Activated B cell treated with CpG ODN at 0.5 μM for 24 hours (primary cell): ENCODE measurements around the gene SIAH3. TPM values are rescaled to one million over a fixed set of nuclear protein-coding genes. Genes with fewer than 3 reads are reported as not detected.

Experiments
- ATAC-seq: fragments of 200-7000 bp; cut with Tn5 transposase; one replicate; pipeline ENCODE4 v1.10.0; 2021; ENCODE audit warnings: low read depth, mild to moderate bottlenecking, moderate library complexity
- CTCF ChIA-PET: fragments of 350-600 bp; sonication (Branson Sonifier 250); formaldehyde crosslinking; loops from one replicate; lab custom pipeline; 2021; ENCODE audit warnings: antibody characterized with exemption; lab: Charles Lee
- POLR2A ChIA-PET: fragments of 350-600 bp; sonication (Branson Sonifier 250); formaldehyde crosslinking; loops from one replicate; lab custom pipeline; 2021; ENCODE audit warnings: antibody characterized with exemption; lab: Charles Lee
- DNase-seq: peaks from one replicate; pipeline ENCODE4 v3.0.0; 2022
- H3K27ac Mint-ChIP-seq: one replicate; pipeline ENCODE4 v1.8.0; 2020; ENCODE audit warnings: mixed read lengths
- H3K27me3 Mint-ChIP-seq: one replicate; pipeline ENCODE4 v1.8.0; 2021; ENCODE audit warnings: mixed read lengths
- H3K36me3 Mint-ChIP-seq: one replicate; pipeline ENCODE4 v1.8.0; 2021; ENCODE audit warnings: low read depth, mixed read lengths
- H3K4me1 Mint-ChIP-seq: one replicate; pipeline ENCODE4 v1.8.0; 2021; ENCODE audit warnings: mixed read lengths
- H3K4me3 Mint-ChIP-seq: one replicate; pipeline ENCODE4 v1.8.0; 2020; ENCODE audit warnings: mild to moderate bottlenecking, mixed read lengths
- H3K9me3 Mint-ChIP-seq: one replicate; pipeline ENCODE4 v1.8.0; 2020; ENCODE audit warnings: mixed read lengths
- intact Hi-C: fragments of 100-400 bp; cut with micrococcal nuclease; formaldehyde crosslinking; loops from one replicate; pipeline ENCODE4 v1.15.1; 2024
- total RNA-seq: library from RNA; stranded (reverse); gene quantifications from 2 replicates; pipeline ENCODE4 v1.2.3, GENCODE V29; 2022
- TF ChIP-seq, protein P1 (sequence below): fragments of 200-600 bp; IDR thresholded peaks from one replicate; pipeline ENCODE4 v1.8.0; 2022; ENCODE audit warnings: antibody characterized with exemption, mild to moderate bottlenecking

SIAH3 gene
- total RNA-seq, 1 donor from 2014 or later = not detected

DNA sequence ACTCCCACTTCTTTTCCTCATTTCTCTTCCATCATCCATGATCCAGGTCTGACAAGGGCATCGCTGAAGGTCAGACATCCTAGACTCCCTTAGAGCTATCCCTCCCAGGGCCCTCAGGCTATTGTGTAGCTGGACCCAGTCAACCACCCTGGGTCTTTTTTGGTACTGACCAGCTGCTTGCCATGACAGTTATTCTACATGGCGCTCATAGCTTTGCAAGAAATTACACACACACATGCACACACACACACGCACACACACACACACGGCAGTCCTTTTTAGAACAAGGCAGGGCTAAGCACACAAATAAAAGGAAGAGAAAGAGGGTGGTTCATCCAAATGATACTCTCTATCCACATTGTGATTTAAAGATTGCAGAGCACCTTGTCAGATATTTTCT lies 18.3 kb downstream of the SIAH3 start:
- Mint-ChIP-seq H3K4me1 (no peaks in the 10 kb centered on the region), H3K36me3 (no peaks in the 10 kb centered on the region), H3K4me3 (no peak overlapping the region), H3K27me3 (peaks cover 9% of the 10 kb centered on the region), H3K27ac (no peak overlapping the region), H3K9me3 (no peaks in the 10 kb centered on the region)
- ChIA-PET CTCF (no interaction called here), POLR2A (no interaction called here)
- ATAC-seq = no peak
- DNase-seq = no peak
- TF ChIP-seq, protein P1, sequence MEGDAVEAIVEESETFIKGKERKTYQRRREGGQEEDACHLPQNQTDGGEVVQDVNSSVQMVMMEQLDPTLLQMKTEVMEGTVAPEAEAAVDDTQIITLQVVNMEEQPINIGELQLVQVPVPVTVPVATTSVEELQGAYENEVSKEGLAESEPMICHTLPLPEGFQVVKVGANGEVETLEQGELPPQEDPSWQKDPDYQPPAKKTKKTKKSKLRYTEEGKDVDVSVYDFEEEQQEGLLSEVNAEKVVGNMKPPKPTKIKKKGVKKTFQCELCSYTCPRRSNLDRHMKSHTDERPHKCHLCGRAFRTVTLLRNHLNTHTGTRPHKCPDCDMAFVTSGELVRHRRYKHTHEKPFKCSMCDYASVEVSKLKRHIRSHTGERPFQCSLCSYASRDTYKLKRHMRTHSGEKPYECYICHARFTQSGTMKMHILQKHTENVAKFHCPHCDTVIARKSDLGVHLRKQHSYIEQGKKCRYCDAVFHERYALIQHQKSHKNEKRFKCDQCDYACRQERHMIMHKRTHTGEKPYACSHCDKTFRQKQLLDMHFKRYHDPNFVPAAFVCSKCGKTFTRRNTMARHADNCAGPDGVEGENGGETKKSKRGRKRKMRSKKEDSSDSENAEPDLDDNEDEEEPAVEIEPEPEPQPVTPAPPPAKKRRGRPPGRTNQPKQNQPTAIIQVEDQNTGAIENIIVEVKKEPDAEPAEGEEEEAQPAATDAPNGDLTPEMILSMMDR = no peak
- intact Hi-C loops = no loop called here

DNA sequence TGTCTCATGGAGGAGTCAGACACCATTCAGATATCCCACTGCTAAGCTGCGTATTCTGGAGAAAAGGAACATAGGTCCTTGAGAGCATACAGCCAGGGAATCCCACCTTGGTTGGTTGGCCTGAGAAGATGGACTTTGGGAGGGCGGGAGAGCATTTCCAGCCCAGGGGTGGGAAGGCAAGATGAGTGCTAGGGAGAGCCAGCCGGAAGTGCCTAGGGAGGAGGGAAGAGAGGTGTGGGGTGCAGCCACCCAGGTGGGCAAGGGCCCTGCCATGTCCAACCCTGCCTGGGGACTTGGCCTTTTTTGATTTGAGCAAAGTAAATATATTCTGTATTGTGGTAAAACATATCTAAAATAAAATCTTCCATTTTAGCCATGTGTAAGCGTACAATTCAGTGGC lies 19.7 kb downstream of the SIAH3 start:
- intact Hi-C loops = no loop called here
- H3K4me3 Mint-ChIP-seq = no peak overlapping the region
- H3K4me1 Mint-ChIP-seq = no peaks in the 10 kb centered on the region
- CTCF ChIA-PET = no interaction called here
- TF ChIP-seq, protein P1 = no peak
- ATAC-seq (no peak), DNase-seq (no peak)
- H3K36me3 Mint-ChIP-seq = no peaks in the 10 kb centered on the region
- H3K27ac Mint-ChIP-seq = no peak overlapping the region
- peaks cover 9% of the 10 kb centered on the region for H3K27me3 Mint-ChIP-seq
- POLR2A ChIA-PET = no interaction called here
- no peaks in the 10 kb centered on the region for H3K9me3 Mint-ChIP-seq

DNA sequence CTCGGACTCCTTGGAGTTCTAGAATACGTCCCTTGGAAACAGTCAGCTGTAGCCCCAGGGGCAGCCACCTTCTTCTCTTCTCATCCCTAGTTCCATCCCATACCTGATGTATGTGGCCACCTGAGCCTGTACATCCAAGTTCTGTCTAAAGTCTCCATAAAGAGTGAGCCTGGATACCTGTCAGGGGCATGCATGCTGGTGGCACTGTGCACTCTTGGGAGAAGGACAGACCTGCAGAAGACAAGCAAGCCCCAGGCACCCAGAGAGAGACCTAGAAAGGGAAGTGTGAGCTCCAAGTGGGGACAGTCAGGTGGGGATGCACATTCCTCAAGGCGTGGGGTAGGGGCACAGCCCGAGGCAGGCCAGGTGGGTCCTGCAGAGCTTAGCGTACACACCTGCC lies 21.4 kb downstream of the SIAH3 start:
- Mint-ChIP-seq H3K27ac (no peak overlapping the region), H3K27me3 (peaks cover 9% of the 10 kb centered on the region), H3K4me1 (no peaks in the 10 kb centered on the region), H3K9me3 (no peaks in the 10 kb centered on the region), H3K4me3 (no peak overlapping the region), H3K36me3 (no peaks in the 10 kb centered on the region)
- no peak for DNase-seq
- TF ChIP-seq, protein P1 = no peak
- intact Hi-C loops = no loop called here
- POLR2A ChIA-PET = interaction anchor here (0.5 kb wide), 1 partner anchor 1416 kb away, joined by 11 read pairs; no protein-coding TSS in a partner anchor
- CTCF ChIA-PET = no interaction called here
- ATAC-seq = no peak

DNA sequence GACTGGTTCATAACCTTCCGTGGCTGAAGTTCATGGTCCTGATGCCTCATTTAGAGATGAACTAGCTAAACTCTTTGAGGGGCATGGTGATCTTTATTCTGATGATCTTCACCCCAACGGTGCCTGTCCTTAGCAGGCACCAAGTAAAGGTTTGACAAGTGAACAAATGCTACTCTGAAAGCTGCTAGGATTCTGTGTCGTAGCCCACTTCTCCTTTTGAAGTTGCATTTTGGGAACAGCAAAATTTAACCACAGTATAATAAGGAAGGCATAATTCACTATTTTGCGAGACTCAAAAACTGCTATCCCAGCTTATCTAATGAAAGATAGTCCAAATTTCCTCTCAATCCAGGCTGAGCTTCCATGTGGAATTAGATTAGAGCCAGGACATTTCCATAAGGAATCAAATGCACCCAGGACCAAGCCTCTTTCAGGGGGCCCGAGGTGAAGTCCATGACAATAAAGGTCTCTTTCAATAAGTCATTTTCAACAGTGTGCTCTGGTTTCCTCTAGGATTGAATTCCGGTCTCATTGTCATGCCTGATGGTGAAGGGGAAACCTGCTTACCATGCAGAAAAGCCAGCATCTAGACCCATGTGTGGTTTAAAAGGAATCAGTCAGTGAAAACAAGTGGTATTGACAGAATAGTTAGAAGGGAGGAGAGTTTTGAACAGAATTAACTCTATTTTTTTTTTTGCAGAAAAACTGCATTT lies 23.1 kb downstream of the SIAH3 start:
- POLR2A ChIA-PET = no interaction called here
- H3K36me3 Mint-ChIP-seq = no peaks in the 10 kb centered on the region
- peaks cover 9% of the 10 kb centered on the region for H3K27me3 Mint-ChIP-seq
- no peaks in the 10 kb centered on the region for H3K9me3 Mint-ChIP-seq
- TF ChIP-seq, protein P1 = no peak
- DNase-seq (no peak), ATAC-seq (no peak)
- no peak overlapping the region for H3K4me3 Mint-ChIP-seq
- H3K27ac Mint-ChIP-seq = no peak overlapping the region
- no peaks in the 10 kb centered on the region for H3K4me1 Mint-ChIP-seq
- CTCF ChIA-PET = no interaction called here
- intact Hi-C loops = no loop called here

DNA sequence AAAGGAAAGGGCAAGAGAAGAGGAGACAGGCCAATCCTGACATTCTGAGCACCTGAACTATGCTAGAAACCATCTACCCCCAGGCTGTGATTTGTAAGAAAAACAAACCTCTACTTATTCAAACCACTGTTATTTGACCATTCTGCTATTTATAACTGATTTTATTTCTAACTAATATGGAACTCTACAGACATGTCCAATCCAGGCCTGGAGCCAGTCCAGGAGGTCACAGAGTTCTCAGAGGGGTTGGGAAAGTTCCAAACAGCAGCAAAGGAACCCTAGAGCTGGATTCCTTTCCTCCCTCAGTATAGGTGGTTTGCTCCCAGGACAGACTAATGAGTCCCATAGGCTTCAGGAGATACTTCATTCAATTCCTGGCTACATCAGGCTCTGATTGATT lies 24.2 kb downstream of the SIAH3 start:
- POLR2A ChIA-PET = no interaction called here
- no peak overlapping the region for H3K27ac Mint-ChIP-seq
- H3K36me3 Mint-ChIP-seq = no peaks in the 10 kb centered on the region
- no peaks in the 10 kb centered on the region for H3K4me1 Mint-ChIP-seq
- H3K4me3 Mint-ChIP-seq = no peak overlapping the region
- DNase-seq (no peak), ATAC-seq (no peak)
- CTCF ChIA-PET = no interaction called here
- TF ChIP-seq, protein P1 = no peak
- peaks cover 9% of the 10 kb centered on the region for H3K27me3 Mint-ChIP-seq
- intact Hi-C loops = no loop called here
- no peaks in the 10 kb centered on the region for H3K9me3 Mint-ChIP-seq
